NCI-H2196 treated with DMSO at 0.1 percent for 48 hours (cell line): ENCODE data around the gene OR4E1.
"Not testable (repeated sequence)": the region's sequence is repeated elsewhere in the genome, so short reads cannot be mapped to it uniquely, and the experiment has no call there.

Source experiments
- DNase-seq: peaks from one replicate; lab custom pipeline; 2025; ENCODE audit not compliant: unreplicated experiment; lab: John Stamatoyannopoulos, UW

OR4E1 gene, protein sequence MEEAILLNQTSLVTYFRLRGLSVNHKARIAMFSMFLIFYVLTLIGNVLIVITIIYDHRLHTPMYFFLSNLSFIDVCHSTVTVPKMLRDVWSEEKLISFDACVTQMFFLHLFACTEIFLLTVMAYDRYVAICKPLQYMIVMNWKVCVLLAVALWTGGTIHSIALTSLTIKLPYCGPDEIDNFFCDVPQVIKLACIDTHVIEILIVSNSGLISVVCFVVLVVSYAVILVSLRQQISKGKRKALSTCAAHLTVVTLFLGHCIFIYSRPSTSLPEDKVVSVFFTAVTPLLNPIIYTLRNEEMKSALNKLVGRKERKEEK

DNA sequence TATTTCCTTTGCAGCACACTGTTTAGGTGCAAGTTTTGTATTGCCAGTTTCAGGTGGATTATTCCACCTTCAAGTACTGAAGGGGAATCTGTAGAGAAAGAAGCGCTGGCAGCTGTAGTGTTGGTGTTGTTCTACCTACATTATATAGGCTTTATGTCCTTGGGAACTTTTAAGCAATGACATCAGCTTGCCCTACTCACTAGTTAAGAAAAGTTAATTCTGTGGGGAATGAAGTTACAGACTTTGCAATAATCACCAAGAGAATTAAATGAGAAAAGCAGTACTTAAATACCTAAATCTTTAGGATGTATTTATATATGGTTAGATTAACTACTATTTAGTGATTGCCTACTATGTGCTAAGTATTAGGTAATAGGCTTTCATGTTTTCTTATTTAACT is at the start of gene OR4E1:
OR4E1 (minus strand) TSS at position 101 of the 400 bp plus-strand sequence. CDS start 2,883 bp downstream, outside the sequence.
- DNase-seq = no peak

DNA sequence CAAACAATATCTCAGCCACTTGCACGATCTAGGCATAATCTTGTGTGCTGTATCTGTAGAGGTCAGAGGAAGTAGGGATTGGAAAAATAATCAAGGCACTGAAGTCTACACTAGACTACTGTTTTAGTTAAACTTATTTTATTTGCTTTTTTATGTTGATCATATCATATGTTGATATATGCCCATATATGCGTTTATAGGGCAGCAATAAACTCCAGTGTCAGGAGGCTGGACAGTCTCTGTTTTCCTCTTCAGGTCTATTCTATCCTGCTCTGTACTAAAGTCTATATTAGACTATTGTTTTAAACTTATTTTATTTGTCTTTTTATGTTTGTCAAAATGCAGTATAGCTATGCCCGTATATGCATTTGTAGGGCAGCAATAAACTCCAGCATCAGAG is 47.9 kb upstream of the OR4E1 start:
- DNase-seq = no peak

DNA sequence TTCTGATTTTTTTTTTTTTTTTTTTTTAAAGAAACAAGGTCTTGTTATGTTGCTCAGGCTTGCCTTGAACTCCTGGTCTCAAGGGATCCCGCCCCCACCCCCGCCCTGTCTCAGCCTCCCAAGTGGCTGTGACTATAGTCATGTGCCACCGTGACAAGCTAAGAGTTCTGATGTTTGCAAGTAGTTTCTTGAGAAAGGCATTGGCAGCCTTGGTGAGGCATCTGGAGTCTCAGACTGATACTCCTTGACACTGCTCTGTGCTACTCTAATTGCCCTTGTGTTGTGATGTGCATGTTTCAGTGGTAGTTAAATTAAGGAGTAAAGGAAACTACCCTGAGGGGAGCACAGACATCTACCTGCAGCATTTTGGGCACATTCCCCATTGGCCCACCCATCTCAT is 46.2 kb upstream of the OR4E1 start:
- no peak for DNase-seq

DNA sequence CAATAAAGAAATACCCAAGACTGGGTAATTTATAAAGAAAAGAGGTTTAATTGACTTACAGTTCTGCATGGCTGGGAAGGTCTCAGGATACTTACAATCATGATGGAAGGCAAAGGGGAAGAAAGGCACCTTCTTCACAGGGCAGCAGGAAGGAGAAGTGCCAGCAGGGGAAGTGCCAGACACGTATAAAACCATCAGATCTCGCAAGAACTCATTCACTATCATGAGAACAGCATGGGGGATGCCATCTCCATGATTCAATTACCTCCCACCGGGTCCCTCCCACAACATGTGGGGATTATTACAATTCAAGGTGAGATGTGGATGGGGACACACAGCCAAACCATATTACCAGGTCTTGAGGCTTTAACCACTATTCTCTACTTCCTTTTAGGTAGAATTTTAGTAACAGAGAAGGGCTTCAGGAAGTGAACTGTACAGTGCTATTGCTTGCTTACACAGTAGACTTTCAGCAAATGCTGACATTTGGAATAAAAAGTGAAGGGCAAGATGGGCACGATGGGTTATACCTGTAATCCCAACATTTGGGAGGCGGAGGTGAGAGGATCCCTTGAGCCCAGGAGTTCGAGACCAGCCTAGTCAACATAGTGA is 40.8 kb upstream of the OR4E1 start:
- DNase-seq = no peak

DNA sequence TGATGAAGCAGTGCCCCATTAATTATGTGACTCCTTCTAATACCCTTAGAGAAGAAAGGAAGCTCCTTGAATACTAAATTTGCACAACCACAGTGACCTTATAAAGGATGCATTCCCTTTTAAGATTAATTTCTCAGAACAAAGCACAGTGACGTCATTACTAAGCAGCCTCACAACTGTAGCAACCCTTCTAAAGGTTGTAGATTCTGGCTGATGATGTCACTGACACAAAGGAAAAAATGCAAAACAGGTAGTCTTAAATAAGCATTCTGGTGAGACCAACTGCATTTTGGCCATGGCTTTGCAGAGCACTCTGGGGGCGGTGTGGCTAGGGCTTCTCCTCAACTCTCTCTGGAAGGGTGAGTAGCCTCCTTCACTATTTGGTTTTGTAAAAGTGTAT is 38.4 kb upstream of the OR4E1 start:
- DNase-seq = no peak

DNA sequence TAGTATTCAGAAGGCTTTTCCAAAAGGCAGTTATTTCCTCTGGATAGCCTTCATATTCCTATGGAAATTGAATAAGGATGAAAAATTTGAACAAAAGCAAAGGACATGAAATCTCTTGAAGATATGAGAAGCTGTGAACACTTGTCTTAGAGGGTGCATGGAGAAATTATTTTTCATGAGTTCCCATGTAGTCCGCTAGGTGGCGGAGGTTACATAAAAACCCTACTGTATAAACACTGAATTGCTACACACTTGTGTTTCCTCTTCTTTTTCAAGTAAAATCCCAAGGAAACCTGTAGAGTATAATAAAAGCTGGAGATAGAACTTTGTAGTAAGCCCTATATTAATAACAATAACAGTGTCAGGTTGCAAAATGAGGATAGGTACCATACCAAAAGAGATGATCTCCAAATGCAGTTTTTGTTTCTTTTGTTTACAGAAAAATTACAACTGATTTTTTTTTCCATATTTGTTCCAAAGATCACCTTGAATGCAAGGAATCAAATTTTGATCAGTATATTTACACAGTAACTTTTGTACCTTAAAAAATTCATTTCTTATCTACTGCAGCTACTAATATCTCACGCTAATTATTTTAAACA is 37.8 kb upstream of the OR4E1 start:
- DNase-seq = no peak

DNA sequence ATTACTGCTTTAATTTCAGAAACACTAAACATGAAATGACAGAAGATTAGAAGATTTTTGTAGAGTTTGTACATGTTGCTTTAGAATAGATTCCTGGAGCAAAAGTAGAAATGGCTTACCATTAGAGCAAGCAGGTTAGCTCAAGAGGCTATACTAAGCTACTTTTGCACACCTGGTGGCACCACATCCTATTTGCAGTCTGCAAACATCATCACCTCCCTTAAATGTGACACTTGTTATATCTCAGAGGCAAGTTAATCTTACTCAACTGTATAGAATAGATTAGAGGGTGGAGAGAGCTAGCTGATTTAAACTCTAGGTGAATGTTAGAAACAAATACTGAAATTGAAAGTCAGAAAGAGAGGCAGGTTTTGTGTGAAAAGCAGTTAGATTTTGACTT is 30.7 kb upstream of the OR4E1 start:
- no peak for DNase-seq

DNA sequence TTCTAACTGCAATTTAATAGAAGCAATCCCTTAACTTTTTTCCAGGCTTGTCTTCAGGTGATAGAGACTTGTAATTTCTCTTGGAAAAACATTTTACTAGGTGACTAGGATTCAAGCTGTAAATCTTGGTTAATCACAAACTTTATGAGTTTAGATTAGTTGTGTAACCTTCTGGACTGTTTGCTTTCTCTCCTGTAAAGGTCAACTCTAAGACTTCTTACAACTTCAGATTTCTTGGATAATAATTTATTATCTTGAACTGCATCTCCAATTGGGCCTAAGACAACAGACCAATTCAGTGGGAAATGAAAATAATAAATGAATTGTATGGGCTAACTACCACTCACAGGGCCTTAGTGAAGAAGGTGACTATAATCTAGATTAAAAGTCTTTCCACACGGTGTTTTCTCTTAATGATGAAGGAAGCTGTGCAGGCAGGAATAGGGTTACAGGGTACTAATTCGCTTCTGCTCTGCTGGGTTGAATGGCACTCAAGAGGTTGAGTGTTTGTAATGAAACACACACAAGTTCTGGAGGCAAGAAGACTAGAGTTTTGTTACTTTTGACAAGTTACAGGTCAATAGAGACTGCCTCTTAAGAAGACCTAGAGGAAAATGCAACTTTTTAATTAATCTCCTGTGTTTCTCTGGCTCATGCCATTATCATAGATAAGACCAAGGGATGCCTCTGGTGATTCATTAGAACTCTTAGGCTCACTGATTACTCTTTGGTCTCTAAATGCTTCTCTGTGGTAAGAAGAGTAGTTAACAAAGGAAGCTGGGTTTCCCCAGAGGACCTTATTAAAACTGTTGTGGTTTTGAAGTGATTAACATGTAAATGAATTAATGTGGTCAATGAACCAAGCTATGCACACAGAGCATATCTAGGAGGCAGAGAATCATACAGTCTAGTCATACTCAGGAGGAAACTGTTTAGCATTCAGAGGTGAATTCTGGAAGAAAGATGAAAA is 30.0 kb upstream of the OR4E1 start:
- DNase-seq = no peak

DNA sequence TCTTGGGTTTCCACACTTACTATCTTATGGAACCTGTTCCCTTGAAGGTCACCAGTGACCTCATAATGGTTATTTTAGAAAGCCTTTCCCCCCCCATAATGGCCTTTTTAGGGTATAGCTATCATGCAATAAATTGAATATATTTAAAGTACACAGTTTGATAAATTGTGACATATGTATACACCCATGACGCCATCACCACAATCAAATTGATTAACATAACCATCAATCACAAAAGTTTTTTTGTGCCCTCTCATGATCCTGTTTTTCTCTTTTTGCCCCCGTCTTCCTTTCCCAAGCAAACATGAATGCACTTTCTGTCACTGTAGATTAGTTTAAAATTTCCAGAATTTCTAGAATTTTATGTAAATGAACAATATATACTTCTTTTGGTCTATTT is 28.7 kb upstream of the OR4E1 start:
- DNase-seq = no peak

DNA sequence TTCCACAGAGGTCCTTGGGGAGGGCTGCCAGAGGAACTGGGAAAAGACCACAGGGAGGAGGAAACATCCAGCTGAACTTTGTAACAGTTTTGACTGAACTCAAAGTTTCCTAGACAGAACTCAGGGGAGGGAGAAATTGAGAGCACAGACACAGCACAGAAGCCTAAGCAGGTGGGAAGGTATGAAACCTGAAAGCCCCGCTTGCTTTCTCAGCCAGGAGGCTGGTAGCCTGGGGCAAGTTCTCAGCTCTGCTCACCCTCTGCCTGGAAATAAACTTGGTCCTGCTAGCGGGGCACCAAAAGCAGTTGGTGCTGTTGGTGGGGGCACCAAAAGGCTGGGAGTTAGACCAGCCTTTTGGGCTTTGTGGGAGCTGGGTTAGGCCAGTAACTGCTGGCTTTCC is 25.9 kb upstream of the OR4E1 start:
- no peak for DNase-seq

DNA sequence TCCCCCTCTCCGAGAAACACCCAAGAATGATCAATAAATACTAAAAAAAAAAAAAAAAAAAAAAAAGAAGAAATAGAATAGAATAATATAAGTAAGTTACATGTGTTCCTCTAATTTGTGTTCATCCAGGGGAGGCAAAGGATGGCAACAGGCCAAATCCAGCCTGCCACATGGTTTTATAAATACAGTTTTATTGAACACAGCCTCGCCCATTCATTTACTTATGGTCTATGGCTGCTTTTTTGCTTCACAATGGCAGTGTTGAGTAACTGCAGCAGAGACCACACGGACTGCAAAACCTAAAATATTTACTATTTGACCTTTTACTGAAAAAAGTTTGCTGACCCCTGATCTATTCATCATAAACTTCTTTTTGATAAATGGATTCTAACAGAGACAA is 24.9 kb upstream of the OR4E1 start:
- DNase-seq = not testable (repeated sequence)

DNA sequence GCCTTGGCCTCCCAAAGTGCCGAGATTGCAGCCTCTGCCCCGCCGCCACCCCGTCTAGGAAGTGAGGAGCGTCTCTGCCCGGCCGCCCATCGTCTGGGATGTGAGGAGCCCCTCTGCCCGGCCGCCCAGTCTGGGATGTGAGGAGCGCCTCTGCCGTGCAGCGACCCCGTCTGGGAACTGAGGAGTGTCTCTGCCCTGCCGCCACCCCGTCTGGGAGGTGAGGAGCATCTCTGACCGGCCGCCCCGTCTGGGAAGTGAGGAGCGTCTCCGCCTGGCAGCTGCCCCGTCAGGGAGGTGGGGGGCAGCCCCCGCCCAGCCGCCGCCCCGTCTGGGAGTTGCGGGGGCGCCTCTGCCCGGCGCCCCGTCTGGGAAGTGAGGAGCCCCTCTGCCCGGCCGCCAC is 24.0 kb upstream of the OR4E1 start:
- DNase-seq = not testable (repeated sequence)

DNA sequence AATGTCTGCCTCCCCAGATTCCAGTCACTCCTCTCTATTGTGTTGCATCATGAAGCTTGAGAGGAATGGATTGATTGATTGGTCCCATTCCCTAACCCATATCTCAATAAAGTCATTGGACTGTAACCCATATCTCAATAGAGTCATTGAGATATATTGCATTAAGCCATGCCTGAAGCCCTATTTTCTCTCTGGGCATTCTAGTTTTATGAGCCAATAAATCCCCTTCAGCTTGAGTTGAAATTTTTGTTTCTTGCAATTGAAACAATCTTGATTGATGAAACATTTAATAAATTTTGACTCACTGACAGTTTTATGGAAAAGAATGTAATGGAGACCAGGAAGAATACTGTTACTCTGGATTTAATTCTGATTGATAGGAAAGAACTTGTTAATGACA is 20.8 kb upstream of the OR4E1 start:
- no peak for DNase-seq

DNA sequence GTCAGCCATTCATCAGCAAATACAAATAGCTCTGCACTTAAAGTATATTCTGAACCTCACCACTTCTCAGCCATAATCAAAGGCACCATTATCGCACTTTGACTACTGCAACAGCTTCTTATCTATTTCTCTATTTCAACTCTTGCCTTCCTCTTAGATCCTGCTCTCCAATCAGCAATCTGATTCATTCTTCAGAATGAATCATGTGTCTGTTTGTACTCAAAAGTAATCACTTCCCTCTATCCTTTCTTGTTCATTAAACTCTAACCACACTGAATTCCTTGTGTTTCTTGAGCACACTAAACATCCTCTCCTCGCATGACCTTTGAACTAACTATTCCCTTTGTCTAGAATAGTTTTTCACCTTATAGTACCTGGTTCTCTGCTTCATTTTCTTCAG is 12.8 kb upstream of the OR4E1 start:
- no peak for DNase-seq

DNA sequence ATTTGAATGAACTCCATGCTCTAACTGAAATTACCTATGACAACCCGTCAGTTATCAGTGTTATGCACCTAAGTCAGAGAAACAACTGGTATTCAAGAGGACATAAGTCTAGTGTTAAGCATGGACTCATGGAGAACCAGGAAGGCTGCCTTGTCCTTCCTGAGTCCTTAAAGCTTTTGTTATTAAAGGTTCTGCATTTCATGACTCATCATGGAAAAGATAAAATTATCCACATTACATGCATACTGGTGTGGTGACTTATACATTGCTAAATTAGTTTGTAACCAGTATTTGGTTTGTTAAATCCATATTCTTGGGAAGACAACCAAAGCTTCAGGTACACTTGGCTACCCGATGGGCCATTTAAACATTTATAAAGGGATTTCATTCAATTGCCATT is 6.5 kb upstream of the OR4E1 start:
- no peak for DNase-seq

DNA sequence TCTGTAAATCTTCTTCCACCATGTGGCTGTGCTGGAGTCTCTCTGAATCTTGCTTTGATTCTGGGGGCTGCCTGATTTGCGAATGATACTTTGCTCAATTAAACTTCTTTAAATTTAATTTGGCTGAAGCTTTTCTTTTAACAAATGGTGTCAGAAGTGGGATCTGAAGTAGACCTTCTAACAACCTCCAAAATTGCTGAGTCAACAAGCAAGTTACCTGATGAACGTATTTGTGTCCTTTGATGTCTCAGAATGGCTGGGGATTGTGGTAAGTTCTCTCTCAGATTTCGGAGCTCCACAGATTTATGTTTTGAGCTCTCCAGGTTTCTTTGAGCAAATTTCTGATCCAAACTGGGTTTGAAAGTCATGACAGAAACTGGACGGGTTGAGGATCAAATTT is 1.9 kb upstream of the OR4E1 start:
- DNase-seq = no peak

DNA sequence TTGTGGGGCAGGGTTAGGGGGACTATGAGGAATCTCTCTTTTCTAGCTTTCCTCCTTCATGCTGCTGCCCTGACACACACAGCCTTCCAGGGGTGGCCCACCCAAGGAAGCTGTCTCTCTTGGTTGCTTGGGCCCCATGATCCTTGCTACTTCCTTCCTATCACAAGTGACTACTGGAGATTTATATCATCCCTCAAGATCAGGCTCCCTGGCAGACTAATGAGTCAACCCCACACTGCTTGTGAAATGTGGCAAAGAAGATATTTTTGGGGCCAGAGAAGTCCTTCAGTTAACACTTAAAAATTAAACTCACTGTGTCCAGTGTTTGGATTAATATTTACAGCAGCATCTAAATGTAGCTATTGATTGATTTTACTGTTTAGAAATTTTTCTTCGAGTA is 1.5 kb downstream of the OR4E1 start:
- DNase-seq = no peak

DNA sequence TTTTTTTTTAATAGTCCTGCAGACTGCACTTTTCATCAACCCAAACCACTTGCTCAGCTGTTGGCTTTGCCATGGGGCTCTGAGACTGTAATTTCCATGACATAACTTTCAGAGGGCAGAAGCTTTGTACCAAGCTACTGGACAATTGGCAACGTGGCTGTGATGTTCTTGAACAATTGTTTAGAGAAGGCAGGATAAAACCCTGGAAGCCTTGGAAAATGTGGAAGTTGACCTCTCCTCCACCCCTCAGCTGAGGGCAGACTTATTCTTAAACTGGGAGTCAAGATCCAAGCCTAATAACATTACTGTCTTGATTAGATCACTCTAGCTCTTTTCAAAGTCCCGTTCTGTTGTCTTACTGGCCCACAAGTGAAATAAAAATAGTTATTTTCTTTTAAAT is 2.2 kb downstream of the OR4E1 start:
- no peak for DNase-seq

DNA sequence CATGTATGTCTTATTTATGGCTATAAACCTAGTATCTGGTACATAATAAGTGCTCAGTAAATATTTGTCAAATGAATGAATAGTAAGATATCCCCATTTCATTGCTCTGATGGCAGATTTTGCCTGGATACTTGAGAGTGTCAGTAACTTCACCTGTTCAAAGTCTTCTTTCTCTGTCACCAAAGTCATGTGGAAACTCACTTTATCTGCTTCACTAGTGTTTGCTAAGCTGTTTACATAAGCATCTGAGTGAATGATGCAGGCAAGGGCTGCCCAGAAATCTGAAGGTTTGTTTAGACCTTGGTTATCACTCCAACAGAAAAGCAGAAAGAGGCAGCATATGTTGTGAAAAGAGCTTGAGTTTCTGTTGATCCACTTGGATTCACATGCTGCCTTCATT is 4.3 kb downstream of the OR4E1 start:
- DNase-seq = no peak

DNA sequence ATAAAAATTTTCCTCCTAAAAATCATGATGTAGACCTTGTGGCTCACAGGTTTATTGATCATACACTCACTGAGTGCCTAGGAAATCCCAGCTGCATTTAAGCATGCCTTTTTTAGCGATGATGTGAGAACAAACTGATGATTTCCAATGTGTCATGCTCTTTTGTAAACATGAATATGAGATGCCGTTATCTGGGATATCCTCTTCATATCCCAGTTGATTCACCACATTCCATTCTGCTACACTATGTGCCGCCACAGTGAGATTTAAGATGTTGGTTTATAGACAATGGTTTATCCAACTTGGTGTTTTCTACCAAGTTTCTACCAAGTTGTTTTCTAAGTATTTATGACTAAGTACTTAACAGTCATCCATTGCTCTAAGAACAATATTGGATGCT is 5.2 kb downstream of the OR4E1 start:
- DNase-seq = no peak

DNA sequence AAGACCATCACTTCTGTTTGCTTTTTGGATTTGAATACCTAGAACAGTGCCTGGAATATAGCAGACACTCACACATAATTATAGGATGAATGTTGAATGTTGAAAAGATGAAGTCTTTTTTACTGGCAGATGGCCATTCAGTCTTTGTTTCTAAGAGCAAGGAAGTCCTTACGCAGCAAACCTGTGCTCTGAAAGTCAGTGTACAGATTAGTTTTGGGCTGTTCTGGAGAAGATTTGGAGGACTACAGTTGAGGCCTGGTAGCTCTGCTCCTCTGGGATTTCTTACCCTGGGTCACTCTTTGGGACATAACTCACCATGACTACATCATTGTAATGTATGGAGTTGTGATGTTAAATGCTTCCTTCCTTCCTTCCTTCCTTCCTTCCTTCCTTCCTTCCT is 16.6 kb downstream of the OR4E1 start:
- no peak for DNase-seq
